Ovary (tissue), 9 donors: ENCODE results near the gene OGA. TPM values are rescaled to one million over a fixed set of nuclear protein-coding genes. Genes with fewer than 3 reads are reported as not detected.

Experiments used
- DNase-seq, 5 donors: peaks; one replicate each; pipeline ENCODE4 v3.0.0-alpha.2; 2019 to 2020
- H3K27ac ChIP-seq, 2 donors: fragments of 200-600 bp; one replicate each; pipeline versions ENCODE4 v1.5.1 to v1.8.0; 2019 to 2022
- H3K27me3 ChIP-seq: fragments of 200-600 bp; one replicate; pipeline ENCODE4 v1.8.0; 2022
- H3K36me3 ChIP-seq: fragments of 200-600 bp; sonication (generic); one replicate; pipeline ENCODE4 v1.5.1; 2019
- H3K4me1 ChIP-seq: one replicate; pipeline ENCODE4 v1.8.1; 2013; ENCODE audit warnings: mild to moderate bottlenecking, moderate library complexity; ENCODE audit not compliant: insufficient read depth
- H3K4me3 ChIP-seq: fragments of 200-600 bp; sonication (generic); one replicate; pipeline ENCODE4 v1.5.1; 2017
- H3K9me3 ChIP-seq, 2 donors: fragments of 200-600 bp in 1 of 2; sonication (generic) in 1 of 2; one replicate each; pipeline versions ENCODE4 v1.5.1 to v1.8.1; 2013 to 2019; ENCODE audit warnings: mild to moderate bottlenecking in 1 of 2, moderate library complexity in 1 of 2
- CTCF ChIP-seq, 3 donors: fragments of 450-650 bp in 2 of 3; fragments of 200-600 bp in 1 of 3; IDR thresholded peaks; one replicate each; pipeline versions ENCODE4 v1.5.1 to v1.8.0; 2016 to 2022; ENCODE audit warnings: antibody characterized with exemption in 3 of 3, mild to moderate bottlenecking in 1 of 3
- EP300 ChIP-seq: sonication (generic); formaldehyde crosslinking; IDR thresholded peaks from one replicate; pipeline ENCODE4 v1.6.1; 2017; ENCODE audit warnings: antibody characterized with exemption
- POLR2A ChIP-seq: fragments of 450-650 bp; IDR thresholded peaks from one replicate; pipeline ENCODE4 v1.6.1; 2017; ENCODE audit warnings: antibody characterized with exemption, mild to moderate bottlenecking, moderate library complexity
- WGBS, 3 donors: extraction: QIAGEN DNeasy Blood & Tissue Kit in 1 of 3; methylation state at CpG; one replicate each; pipeline versions ENCODE4 v1.1.5 to v1.1.7; 2013 to 2017; 5-methylcytosine and 5-hydroxymethylcytosine counted together
- intact Hi-C, 4 donors: fragments of 100-400 bp; cut with DNase I; formaldehyde crosslinking; loops; one replicate each; pipeline versions ENCODE4 v1.11.0 to v1.15.1; 2022 to 2023
- polyA plus RNA-seq, 2 donors: library from polyadenylated mRNA; stranded (reverse); fragments of 200-250 nt in 1 of 2; fragments of 350-450 nt in 1 of 2; fragmentation: Illumina TruSeq in 1 of 2; extraction: RNeasy Lipid Tissue Mini Kit (QIAGEN cat#74804) in 1 of 2; gene quantifications; one replicate each; pipeline ENCODE4 v1.2.3, GENCODE V29; 2013 to 2014
- total RNA-seq, 7 donors: library from RNA; depleted of rRNA in 2 of 7; stranded (reverse); fragments of >200 nt in 2 of 7; fragmentation: NEBNext Ultra II Directional in 3 of 7; extraction: Animal tissue kit (Norgen Biotek cat#: 25700) in 3 of 7; gene quantifications; one replicate each; pipeline versions ENCODE4 v1.1.0 to v1.2.4, GENCODE V29; 2016 to 2023
- donor health status: DM: no; HTN: no; CAD: no; lungs with moderate emphysema.
- donor health status: DM: no; HTN: no; CAD: no.
- donor health status: Bipolar disorder and iron deficiency.
- donor health status: DM: yes; HTN: yes; CAD: no.
- donor health status: DM: no; HTN: no; CAD: no.
- donor health status: DM: yes; HTN: yes; CAD: no.

OGA gene
- total and polyA plus RNA-seq, 9 donors: 58.9 to 134 (median 102) TPM

GRCh38 chr10:101839416-101840063 is 21.3 kb upstream of the OGA start:
- H3K27ac ChIP-seq: no peak overlapping the region
- H3K27me3 ChIP-seq: no peaks in the 10 kb centered on the region
- TF ChIP-seq CTCF (IDR thresholded peaks at IDR 0.05) (no peak), POLR2A (no peak)
- WGBS, 3 donors: 12 to 14% (median 12%) methylated on average over 34 to 36 of the region's 36 CpGs
- no peak overlapping the region for H3K4me3 ChIP-seq
- intact Hi-C loops: loop anchor here in 3 of 4 donors (5.0 to 10.0 kb wide), 2 partner anchors 165 to 173 kb away; no protein-coding TSS in a partner anchor
- no peaks in the 10 kb centered on the region for H3K36me3 ChIP-seq
- DNase-seq: peak in 1 of 5 donors; percentile 55
- no peaks in the 10 kb centered on the region for H3K9me3 ChIP-seq
- peaks cover 8% of the 10 kb centered on the region for H3K4me1 ChIP-seq

- Histone ChIP-seq H3K9me3 (no peaks in the 10 kb centered on the region), H3K4me1 (peaks cover 8% of the 10 kb centered on the region), H3K36me3 (no peaks in the 10 kb centered on the region), H3K27ac (no peak overlapping the region), H3K27me3 (no peaks in the 10 kb centered on the region), H3K4me3 (no peak overlapping the region)
- 95 to 100% (median 97%) methylated on average over 1 of the region's 1 CpG for WGBS, 3 donors
- no peak for TF ChIP-seq CTCF (IDR thresholded peaks at IDR 0.05)
- TF ChIP-seq EP300: no peak
- TF ChIP-seq POLR2A: no peak
- intact Hi-C loops: no loop called here
- no peak for DNase-seq
Measured at GRCh38 chr10:101839002-101839401, 20.8 kb upstream of the OGA start.

DNA sequence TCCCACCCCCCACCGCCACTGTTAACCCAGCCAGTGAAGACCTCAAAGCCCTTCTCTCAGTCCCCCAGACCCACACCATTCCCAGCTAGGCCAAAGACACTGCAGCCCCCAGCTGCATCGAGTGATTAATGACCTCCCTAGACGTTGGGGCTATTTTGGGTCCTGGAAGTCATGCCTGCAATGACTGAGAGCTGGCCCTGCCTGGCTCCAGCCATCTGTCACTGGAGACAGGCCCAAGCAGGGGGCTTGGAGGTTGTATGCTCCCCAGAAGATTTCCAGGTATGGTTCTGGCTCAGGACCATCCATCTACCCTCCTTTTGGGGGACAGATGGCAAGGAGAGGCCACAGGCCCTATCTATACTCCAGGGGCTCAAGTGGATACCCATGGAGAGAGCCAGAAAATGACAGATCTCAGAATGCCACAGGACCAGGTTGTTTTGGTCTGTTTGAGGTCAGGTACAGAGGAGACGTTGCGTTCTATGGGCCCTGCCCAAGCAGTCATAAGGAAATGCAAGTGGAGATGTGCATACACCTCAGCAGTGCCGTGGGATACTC is 20.2 kb upstream of the OGA start:
- Histone ChIP-seq H3K4me1 (peaks cover 6% of the 10 kb centered on the region), H3K9me3 (no peaks in the 10 kb centered on the region), H3K36me3 (no peaks in the 10 kb centered on the region), H3K27ac (no peak overlapping the region), H3K27me3 (no peaks in the 10 kb centered on the region), H3K4me3 (no peak overlapping the region)
- TF ChIP-seq EP300: no peak
- no peak for TF ChIP-seq CTCF (IDR thresholded peaks at IDR 0.05)
- no peak for TF ChIP-seq POLR2A
- intact Hi-C loops: no loop called here
- 74 to 78% (median 76%) methylated on average over 6 of the region's 6 CpGs for WGBS, 3 donors
- DNase-seq: peak in 1 of 5 donors; percentile 7

DNA sequence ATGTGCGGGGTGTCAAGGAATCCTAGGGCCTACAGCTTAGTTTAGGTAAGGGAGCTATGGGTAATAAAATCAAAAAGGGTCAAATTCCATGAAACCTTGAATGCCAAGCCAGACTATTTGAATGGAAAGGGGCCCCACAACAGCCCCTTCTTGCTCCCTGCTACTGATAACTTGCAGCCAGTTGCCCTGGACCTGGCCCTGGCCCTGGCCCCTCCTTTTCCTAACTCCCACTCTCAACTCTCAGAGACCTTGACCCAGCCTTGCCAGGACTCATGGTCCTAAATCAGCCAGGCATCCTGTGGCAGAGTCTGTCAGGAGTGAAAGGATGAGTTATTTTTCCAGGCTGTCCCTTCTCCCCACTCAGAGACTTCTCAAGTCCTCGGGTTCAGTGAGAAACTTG is 19.5 kb upstream of the OGA start:
- no peaks in the 10 kb centered on the region for H3K9me3 ChIP-seq
- no peak overlapping the region for H3K27ac ChIP-seq
- no peak overlapping the region for H3K4me3 ChIP-seq
- H3K4me1 ChIP-seq: peaks cover 6% of the 10 kb centered on the region
- TF ChIP-seq POLR2A (no peak), EP300 (no peak), CTCF (IDR thresholded peaks at IDR 0.05) (no peak)
- no peaks in the 10 kb centered on the region for H3K36me3 ChIP-seq
- 64 to 70% (median 66%) methylated on average over 2 of the region's 2 CpGs for WGBS, 3 donors
- intact Hi-C loops: no loop called here
- H3K27me3 ChIP-seq: no peaks in the 10 kb centered on the region
- DNase-seq: peak in 1 of 5 donors; percentile 19
